Peyer's patch (tissue), 4 donors: Measurements from ENCODE around the gene ARHGAP5. TPM values are rescaled to one million over a fixed set of nuclear protein-coding genes. Genes with fewer than 3 reads are reported as not detected.

Experiments
- DNase-seq, 3 donors: peaks; one replicate each; pipeline ENCODE4 v3.0.0-alpha.2; 2017 to 2019
- H3K27ac ChIP-seq, 4 donors: fragments of 200-600 bp; sonication (generic); one replicate each; pipeline ENCODE4 v1.5.1; 2016 to 2019
- H3K27me3 ChIP-seq, 2 donors: fragments of 200-600 bp; sonication (generic); one replicate each; pipeline ENCODE4 v1.5.1; 2019
- H3K36me3 ChIP-seq, 3 donors: fragments of 200-600 bp; sonication (generic); one replicate each; pipeline ENCODE4 v1.5.1; 2016 to 2019
- H3K4me1 ChIP-seq, 4 donors: fragments of 200-600 bp; sonication (generic); one replicate each; pipeline ENCODE4 v1.5.1; 2016 to 2019
- H3K4me3 ChIP-seq, 4 donors: fragments of 200-600 bp; sonication (generic); 1 replicate in 3 of 4; 2 replicates in 1 of 4; pipeline ENCODE4 v1.5.1; 2016 to 2019; ENCODE audit warnings: mild to moderate bottlenecking in 1 of 4
- H3K9me3 ChIP-seq, 4 donors: fragments of 200-600 bp; sonication (generic); one replicate each; pipeline ENCODE4 v1.5.1; 2016 to 2019; ENCODE audit warnings: mild to moderate bottlenecking in 1 of 4
- POLR2A ChIP-seq, 2 donors: fragments of 450-650 bp; IDR thresholded peaks; one replicate each; pipeline ENCODE4 v1.5.1; 2017; ENCODE audit warnings: antibody characterized with exemption in 2 of 2, mild to moderate bottlenecking in 2 of 2, moderate library complexity in 2 of 2
- total RNA-seq, 4 donors: library from RNA; depleted of rRNA; stranded (reverse); fragments of >200 nt; gene quantifications; one replicate each; pipeline ENCODE4 v1.1.0, GENCODE V29; 2016
- TF ChIP-seq, protein P1 (sequence below), 6 experiments: fragments of 450-650 bp in 4 of 6; fragments of 200-600 bp in 2 of 6; sonication (generic) in 1 of 6; IDR thresholded peaks; one replicate each; pipeline ENCODE4 v1.5.1; 2017 to 2019; ENCODE audit warnings: antibody characterized with exemption in 6 of 6, mild to moderate bottlenecking in 3 of 6, moderate library complexity in 1 of 6

ARHGAP5 gene
- total RNA-seq, 4 donors from 2014 or later: 113 to 123 (median 115) TPM

DNA sequence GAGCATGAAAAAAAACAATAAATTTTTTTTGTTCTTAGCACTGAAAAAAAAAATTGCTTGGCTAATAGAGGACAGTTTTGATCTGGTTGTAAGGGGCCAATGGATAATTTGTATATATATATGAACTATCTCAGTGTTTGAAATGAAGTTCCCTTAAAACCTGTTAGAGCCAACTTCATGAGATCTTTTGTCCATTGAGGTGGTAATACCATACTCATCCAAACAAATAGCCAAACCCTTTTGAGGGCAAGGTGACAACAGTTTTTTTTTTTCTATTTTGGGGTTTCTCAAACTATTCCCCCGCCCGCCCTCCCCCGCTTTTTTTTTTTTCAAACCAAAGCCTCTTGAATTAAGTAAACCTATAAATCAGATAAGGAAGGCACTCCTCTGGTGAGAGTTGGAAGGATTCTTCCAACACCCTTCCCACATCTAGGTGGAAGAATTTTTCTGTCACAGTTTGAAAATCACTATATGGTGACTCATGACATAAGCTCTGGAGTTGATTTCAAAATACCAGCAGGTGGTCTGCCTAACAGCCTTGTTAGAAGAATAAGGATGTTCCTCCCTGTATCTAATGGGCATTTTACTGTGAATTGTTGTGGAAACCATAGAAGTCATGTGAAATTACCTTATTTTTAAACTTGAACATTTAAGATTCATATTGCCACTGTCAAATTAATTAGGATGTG, 10.2 kb downstream of the ARHGAP5 start:
- Histone ChIP-seq H3K9me3 (no peaks in the 10 kb centered on the region), H3K4me3 (no peak overlapping the region), H3K27me3 (no peaks in the 10 kb centered on the region), H3K27ac (no peak overlapping the region), H3K4me1 (peaks cover 0 to 38% (median 5%) of the 10 kb centered on the region in 4 donors), H3K36me3 (peaks cover 0 to 19% (median 0%) of the 10 kb centered on the region in 3 donors)
- TF ChIP-seq, protein P1, sequence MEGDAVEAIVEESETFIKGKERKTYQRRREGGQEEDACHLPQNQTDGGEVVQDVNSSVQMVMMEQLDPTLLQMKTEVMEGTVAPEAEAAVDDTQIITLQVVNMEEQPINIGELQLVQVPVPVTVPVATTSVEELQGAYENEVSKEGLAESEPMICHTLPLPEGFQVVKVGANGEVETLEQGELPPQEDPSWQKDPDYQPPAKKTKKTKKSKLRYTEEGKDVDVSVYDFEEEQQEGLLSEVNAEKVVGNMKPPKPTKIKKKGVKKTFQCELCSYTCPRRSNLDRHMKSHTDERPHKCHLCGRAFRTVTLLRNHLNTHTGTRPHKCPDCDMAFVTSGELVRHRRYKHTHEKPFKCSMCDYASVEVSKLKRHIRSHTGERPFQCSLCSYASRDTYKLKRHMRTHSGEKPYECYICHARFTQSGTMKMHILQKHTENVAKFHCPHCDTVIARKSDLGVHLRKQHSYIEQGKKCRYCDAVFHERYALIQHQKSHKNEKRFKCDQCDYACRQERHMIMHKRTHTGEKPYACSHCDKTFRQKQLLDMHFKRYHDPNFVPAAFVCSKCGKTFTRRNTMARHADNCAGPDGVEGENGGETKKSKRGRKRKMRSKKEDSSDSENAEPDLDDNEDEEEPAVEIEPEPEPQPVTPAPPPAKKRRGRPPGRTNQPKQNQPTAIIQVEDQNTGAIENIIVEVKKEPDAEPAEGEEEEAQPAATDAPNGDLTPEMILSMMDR (IDR thresholded peaks at IDR 0.05): no peak
- no peak for DNase-seq

DNA sequence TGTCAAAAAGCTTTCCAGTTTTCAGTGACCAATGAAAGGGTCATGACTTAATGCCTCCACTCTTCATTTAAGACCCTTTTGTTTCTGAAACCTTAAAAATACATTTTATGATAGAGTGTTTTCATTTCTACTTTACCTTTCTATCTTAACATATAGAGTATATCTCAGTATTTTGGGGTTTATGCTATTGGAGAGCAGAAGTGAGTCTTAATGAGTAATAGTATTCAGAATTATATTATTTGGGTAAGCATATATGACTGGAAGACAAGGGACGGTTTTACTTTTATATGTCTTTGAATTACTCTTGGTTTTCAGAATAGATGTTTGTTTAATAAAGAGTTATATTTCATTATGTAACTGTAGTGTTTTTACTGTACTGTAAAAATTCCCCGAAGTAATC, 10.8 kb downstream of the ARHGAP5 start:
- Histone ChIP-seq H3K27me3 (no peaks in the 10 kb centered on the region), H3K4me1 (peaks cover 0 to 32% (median 3%) of the 10 kb centered on the region in 4 donors), H3K36me3 (peaks cover 0 to 25% (median 0%) of the 10 kb centered on the region in 3 donors), H3K4me3 (no peak overlapping the region), H3K27ac (no peak overlapping the region), H3K9me3 (no peaks in the 10 kb centered on the region)
- no peak for TF ChIP-seq POLR2A (IDR thresholded peaks at IDR 0.05)
- TF ChIP-seq, protein P1 (IDR thresholded peaks at IDR 0.05): no peak
- DNase-seq: no peak

DNA sequence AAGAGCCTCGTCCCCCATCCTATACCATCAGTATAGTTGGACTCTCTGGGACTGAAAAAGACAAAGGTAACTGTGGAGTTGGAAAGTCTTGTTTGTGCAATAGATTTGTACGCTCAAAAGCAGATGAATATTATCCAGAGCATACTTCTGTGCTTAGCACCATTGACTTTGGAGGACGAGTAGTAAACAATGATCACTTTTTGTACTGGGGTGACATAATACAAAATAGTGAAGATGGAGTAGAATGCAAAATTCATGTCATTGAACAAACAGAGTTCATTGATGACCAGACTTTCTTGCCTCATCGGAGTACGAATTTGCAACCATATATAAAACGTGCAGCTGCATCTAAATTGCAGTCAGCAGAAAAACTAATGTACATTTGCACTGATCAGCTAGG, 13.6 kb downstream of the ARHGAP5 start:
- Histone ChIP-seq H3K27ac (no peak overlapping the region), H3K9me3 (no peaks in the 10 kb centered on the region), H3K36me3 (peaks cover 0 to 34% (median 0%) of the 10 kb centered on the region in 3 donors), H3K4me1 (peaks cover 0 to 9% (median 0%) of the 10 kb centered on the region in 4 donors), H3K27me3 (no peaks in the 10 kb centered on the region), H3K4me3 (no peak overlapping the region)
- TF ChIP-seq POLR2A (IDR thresholded peaks at IDR 0.05): no peak
- no peak for DNase-seq

DNA sequence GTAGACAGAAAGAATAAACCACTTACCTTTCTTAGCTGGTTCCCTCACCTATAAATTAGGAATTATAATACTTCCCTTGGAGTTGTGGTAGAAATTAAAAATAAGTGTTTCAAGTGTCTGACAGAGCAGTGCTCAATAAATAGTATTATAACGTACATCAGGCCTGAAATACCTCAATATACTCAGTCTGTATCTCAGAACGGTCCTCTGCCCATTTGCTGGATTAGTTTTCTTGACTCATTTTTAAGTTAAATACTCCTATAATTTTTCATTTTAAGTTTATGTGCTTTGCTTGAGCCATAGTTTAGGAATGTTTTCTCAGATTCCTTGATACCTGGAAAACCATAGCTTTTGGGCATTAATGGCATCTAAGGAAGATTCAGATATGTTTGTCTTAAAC, 22.4 kb downstream of the ARHGAP5 start:
- Histone ChIP-seq H3K4me3 (no peak overlapping the region), H3K9me3 (no peaks in the 10 kb centered on the region), H3K27me3 (no peaks in the 10 kb centered on the region), H3K27ac (no peak overlapping the region), H3K36me3 (peaks cover 0 to 13% (median 0%) of the 10 kb centered on the region in 3 donors), H3K4me1 (peaks cover 0 to 5% (median 0%) of the 10 kb centered on the region in 4 donors)
- TF ChIP-seq, protein P1 (IDR thresholded peaks at IDR 0.05): no peak
- no peak for TF ChIP-seq POLR2A (IDR thresholded peaks at IDR 0.05)
- no peak for DNase-seq

DNA sequence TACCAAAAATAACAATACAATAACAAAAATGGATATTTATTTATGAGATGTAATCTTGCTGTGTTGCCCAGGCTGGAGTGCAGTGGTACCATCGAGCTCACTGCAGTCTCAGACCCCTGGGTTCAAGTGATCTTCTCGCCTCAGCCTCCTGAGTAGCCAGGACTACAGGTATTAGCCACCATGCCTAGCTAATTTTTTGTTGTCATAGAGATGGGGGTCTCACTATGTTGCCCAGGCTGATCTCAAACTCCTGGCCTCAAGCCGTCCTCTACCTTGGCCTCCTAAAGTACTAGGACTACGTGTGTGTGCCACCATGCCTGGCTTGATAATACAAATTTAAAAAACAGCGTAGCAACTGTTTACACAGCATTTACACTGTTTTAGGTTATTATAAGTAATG, 23.1 kb downstream of the ARHGAP5 start:
- Histone ChIP-seq H3K27me3 (no peaks in the 10 kb centered on the region), H3K9me3 (no peaks in the 10 kb centered on the region), H3K4me3 (no peak overlapping the region), H3K36me3 (peaks cover 0 to 11% (median 0%) of the 10 kb centered on the region in 3 donors), H3K4me1 (peaks cover 0 to 5% (median 0%) of the 10 kb centered on the region in 4 donors), H3K27ac (no peak overlapping the region)
- no peak for DNase-seq
- TF ChIP-seq POLR2A (IDR thresholded peaks at IDR 0.05): no peak
- TF ChIP-seq, protein P1 (IDR thresholded peaks at IDR 0.05): no peak

DNA sequence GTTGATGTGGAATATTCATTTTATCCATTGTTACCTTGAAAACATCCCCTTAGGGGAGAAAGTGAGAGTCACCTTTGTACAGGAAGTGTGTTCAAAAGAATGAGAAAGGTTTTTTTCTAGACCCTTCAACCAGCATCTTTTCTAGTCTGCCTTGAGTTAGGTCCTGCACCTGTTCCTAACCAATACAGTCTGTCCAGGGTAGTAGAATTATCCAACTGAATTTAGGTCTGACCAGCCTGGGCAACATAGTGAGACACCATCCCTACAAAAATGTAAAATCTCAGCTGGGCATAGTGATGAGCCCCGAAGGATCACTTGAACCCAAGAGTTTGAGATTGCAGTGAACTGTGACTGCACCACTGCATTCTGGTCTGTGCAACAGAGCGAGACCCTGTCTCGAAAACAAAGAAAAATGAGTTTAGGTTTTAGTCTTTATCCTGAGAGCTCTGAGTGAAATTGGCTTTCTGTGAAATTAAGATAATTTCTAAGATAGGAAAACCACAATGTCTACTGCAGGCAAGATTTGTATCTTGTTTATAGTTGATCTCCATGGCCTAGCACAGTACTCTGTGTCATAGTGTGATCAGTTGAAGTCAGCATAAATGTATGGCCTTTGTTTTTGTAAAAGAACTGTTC, 25.2 kb downstream of the ARHGAP5 start:
- H3K36me3 ChIP-seq: peaks cover 0 to 11% (median 0%) of the 10 kb centered on the region in 3 donors
- peaks cover 0 to 5% (median 0%) of the 10 kb centered on the region in 4 donors for H3K4me1 ChIP-seq
- H3K27me3 ChIP-seq: no peaks in the 10 kb centered on the region
- H3K9me3 ChIP-seq: no peaks in the 10 kb centered on the region
- no peak overlapping the region for H3K27ac ChIP-seq
- H3K4me3 ChIP-seq: no peak overlapping the region
- TF ChIP-seq, protein P1 (IDR thresholded peaks at IDR 0.05): no peak
- TF ChIP-seq POLR2A (IDR thresholded peaks at IDR 0.05): no peak
- no peak for DNase-seq
